AG10803 (cell line): ENCODE data around the gene DDR2.

Experiments used
- DNase-seq: peaks from one replicate; pipeline ENCODE4 v3.0.0; 2010; ENCODE audit warnings: low read depth
- H3K4me3 ChIP-seq: 2 replicates; pipeline ENCODE4 v1.5.1; 2011; ENCODE audit warnings: mild to moderate bottlenecking, low read length, control low read depth
- TF ChIP-seq, protein P1 (sequence below): conservative IDR thresholded peaks from 2 replicates; pipeline ENCODE4 v1.5.1; 2011; ENCODE audit warnings: mild to moderate bottlenecking, low read length, control low read depth, inconsistent platforms

Gene DDR2

DNA sequence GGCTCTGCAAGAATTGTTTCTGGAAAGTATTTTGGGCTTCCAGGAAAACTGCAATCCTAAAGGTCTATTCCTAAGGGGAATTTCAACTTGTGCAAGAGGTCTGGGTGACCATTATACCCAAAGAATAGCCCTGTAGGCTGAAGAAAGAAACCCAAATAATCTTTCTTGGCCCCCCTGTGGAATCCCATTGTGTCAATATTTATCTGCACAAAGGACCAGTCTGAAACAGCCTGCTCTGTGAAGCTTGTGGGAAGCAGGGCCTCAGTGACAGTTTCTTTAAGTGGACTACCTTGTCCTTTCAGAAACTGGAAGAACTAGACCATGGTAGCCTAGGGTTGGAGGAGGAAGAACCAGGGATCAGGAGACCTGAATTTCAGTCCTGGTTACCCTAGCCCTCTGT, 99.8 kb downstream of the DDR2 start:
- TF ChIP-seq, protein P1, sequence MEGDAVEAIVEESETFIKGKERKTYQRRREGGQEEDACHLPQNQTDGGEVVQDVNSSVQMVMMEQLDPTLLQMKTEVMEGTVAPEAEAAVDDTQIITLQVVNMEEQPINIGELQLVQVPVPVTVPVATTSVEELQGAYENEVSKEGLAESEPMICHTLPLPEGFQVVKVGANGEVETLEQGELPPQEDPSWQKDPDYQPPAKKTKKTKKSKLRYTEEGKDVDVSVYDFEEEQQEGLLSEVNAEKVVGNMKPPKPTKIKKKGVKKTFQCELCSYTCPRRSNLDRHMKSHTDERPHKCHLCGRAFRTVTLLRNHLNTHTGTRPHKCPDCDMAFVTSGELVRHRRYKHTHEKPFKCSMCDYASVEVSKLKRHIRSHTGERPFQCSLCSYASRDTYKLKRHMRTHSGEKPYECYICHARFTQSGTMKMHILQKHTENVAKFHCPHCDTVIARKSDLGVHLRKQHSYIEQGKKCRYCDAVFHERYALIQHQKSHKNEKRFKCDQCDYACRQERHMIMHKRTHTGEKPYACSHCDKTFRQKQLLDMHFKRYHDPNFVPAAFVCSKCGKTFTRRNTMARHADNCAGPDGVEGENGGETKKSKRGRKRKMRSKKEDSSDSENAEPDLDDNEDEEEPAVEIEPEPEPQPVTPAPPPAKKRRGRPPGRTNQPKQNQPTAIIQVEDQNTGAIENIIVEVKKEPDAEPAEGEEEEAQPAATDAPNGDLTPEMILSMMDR: no peak
- no peak for DNase-seq
- H3K4me3 ChIP-seq: no peak overlapping the region

DNA sequence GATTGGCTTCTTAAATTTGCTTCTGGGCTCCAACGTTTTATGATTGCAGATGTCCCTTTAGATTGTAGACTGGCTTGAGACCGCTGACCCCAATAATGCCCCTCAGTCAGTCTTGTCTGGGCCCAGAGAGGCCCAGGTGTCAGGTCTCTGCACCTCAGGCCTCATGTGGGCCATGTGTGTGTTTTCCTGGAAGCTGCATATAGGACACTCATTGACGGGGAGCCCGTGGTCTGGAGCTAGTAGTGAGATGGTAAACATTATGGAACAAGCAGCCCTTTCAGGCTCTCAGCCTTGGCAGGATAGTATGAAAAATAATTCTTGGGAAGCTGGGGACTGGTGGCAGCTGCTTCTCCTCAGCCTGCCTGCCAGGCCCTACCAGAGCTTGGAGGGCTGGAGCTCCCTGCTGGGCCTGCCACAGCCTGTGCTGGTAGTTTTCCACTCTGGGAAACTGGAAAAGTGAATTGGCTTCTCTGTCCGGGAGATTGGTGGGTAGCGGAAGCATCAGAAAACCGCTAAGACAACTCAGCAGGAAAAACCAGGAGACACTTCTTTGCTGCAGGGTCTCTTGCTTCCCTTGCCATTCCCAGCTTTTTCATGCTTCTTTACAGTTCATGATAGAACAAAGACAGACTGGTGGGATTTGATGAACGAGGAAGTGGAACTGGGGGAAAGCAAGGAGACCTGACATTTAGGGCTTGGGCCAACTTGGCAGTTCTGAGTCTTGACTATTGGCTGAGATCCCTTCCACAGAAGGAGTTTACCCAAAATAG, 100.5 kb downstream of the DDR2 start:
- no peak for DNase-seq
- no peak overlapping the region for H3K4me3 ChIP-seq
- TF ChIP-seq, protein P1: no peak

DNA sequence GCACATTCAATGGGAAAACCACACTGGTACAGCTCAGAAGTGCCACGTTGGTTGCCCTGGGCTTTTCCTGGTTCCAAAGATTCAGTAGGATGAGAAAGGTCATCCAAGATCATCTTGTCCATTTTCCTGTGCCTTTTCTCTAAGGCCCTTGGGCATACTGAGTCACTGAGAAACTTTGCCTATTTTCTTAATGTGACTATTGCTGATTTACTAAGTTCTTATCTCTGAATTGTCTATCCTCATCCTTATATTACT, 101.0 kb downstream of the DDR2 start:
- DNase-seq: no peak
- TF ChIP-seq, protein P1: no peak
- H3K4me3 ChIP-seq: no peak overlapping the region

DNA sequence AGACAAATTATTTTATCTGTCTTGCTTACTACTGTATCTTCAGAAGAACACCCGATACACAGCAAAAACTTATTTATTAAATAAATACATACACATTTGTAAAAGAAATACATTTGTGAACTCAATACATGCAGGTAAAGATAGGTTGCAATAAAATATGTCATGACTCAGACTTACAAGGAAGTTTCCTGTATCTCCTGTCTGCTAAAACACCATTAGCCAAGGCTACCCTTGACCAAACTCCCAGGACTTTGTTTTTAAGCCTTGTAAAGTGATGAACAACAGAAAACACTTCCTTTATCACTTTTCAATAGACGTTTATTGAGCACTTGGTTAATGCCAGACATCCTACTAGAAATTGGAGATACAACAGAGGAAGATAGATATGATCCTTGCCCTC, 101.8 kb downstream of the DDR2 start:
- no peak for DNase-seq
- TF ChIP-seq, protein P1: no peak
- no peak overlapping the region for H3K4me3 ChIP-seq

DNA sequence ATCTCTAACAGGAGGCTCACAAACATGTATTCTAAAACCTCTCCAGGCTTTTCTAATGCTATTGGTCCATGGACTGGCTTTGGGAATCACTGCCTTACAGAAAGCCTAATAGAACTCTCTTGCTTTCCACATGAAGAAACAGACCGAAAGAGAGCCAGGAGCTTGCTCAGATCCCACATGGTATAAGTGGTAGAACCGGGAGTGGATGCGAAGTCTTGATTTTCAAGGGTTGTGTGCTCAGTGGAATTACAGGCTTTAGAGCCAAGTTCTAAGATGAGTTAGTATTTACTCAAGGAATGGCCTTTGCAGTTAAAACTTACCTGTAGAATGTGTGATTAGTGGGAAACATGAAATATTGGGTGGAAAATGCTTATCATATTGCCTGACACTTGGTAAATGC, 103.9 kb downstream of the DDR2 start:
- H3K4me3 ChIP-seq: no peak overlapping the region
- no peak for DNase-seq
- TF ChIP-seq, protein P1: no peak

DNA sequence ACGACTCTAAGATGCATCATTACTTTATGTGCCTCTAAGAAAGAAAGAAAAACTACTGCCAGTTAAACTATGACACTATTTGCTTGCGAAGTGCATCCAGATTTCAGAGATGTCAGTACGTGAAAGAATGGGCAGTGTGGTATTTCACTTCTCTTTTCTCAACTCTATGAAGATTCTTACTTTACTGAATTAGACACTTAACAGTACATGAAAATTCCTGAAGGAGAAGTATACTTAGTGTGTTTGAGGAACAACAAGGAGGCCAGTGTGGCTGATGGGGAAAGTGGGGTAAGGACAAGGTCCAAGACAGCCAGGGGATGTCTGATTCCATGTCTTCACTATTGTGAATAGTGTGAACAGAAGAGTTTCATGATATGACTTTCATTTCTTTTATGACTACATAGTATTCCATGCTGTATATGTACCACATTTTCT, 104.4 kb downstream of the DDR2 start:
- TF ChIP-seq, protein P1: no peak
- no peak overlapping the region for H3K4me3 ChIP-seq
- DNase-seq: no peak

DNA sequence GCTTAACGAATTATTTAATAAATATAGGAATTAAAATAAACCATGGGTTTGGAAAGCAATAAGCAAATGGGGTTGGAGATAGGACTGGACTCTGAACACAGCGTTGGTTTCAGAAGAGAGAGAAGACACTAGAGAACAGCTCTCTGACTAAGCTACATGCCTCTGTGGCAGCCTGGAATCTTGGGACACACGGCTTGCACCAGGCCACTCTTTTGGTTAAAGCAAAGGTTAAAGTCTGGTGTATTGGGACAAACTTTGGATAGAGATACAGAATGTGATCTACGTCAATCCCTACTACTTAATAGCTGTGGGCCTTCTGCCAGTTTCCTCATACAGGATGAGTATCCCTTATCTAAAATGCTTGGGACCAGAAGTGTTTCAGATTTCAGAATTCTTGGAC, 108.5 kb downstream of the DDR2 start:
- H3K4me3 ChIP-seq: no peak overlapping the region
- TF ChIP-seq, protein P1: no peak
- DNase-seq: no peak
